HCT116 (cell line): ENCODE measurements around the gene CLEC18A.

Experiments used
- CTCF ChIP-seq, 3 experiments: fragments of 200-600 bp in 1 of 3; sonication (generic) in 1 of 3; IDR thresholded peaks in 2 of 3; conservative IDR thresholded peaks in 1 of 3; 2 replicates each; pipeline ENCODE4 v1.5.1; 2012 to 2017; ENCODE audit warnings: low read depth in 2 of 3, low read length in 2 of 3, antibody characterized with exemption in 1 of 3, borderline replicate concordance in 1 of 3, control low read depth in 1 of 3, mild to moderate bottlenecking in 1 of 3, mixed read lengths in 1 of 3, mixed run types in 1 of 3, moderate library complexity in 1 of 3; ENCODE audit not compliant: insufficient read depth in 1 of 3
- EZH2phosphoT487 ChIP-seq: fragments of 200-600 bp; IDR thresholded peaks from 2 replicates; pipeline ENCODE4 v1.6.1; 2018; ENCODE audit warnings: antibody characterized with exemption, borderline replicate concordance
- JUND ChIP-seq: IDR thresholded peaks from 2 replicates; pipeline ENCODE4 v1.6.1; 2012

- no peak for TF ChIP-seq JUND
- no peak for TF ChIP-seq EZH2phosphoT487
- no peak for TF ChIP-seq CTCF (IDR thresholded peaks at IDR 0.05 in 2 of 3, conservative IDR thresholded peaks at IDR 0.05 in 1 of 3; ENCODE audit: borderline replicate concordance in 1 of 3, insufficient read depth in 1 of 3, low read depth in 2 of 3, low read length in 2 of 3)
Measured at GRCh38 chr16:69942627-69943170, 8.4 kb upstream of the CLEC18A start.
